ENCODE results near the gene RUNX2. TPM values are rescaled to one million over a fixed set of nuclear protein-coding genes. Genes with fewer than 3 reads are reported as not detected.

The RUNX2 gene
- total RNA-seq, 1 experiment from 2014 or later = 7.0 TPM

DNA sequence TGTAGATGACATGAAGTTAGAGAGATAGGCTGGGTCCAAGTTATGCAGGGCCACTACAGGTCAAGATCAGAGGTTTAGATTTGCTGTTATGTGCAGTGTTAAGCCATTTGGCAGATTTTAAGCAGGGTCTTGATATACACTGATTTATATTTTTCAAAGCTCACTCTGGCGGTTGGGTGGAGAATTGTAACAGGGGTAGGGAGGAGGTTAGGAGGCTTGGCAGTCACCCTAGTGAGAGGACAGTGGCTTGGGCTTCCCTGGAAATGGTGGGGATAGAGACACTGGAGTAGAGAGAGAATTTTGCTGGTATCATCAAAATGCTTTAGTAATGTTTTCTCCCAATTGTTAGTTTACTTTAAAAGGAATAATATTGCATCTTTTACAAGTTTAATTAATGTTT is 199.1 kb downstream of the RUNX2 start:
- ChIA-PET CTCF (no interaction called here), POLR2A (no interaction called here)
- intact Hi-C loops (cut with micrococcal nuclease; ENCODE audit: unreplicated experiment) = no loop called here
- H3K4me3 ChIP-seq (ENCODE audit: low read depth in 2 of 2, low read length in 2 of 2) = no peak overlapping the region
- no peak overlapping the region for H3K27ac ChIP-seq (ENCODE audit: low read length)
- ATAC-seq = no peak
- no TSS peak for BruUV-seq (replicated peaks)
- no peaks in the 10 kb centered on the region for H3K9me3 ChIP-seq (ENCODE audit: control insufficient read depth, insufficient read depth, low read depth, low read length)
- in situ Hi-C loops (cut with HindIII; ENCODE audit: low pct_unique_long_range_greater_than_20kb, low sequenced_read_pairs) = no loop called here
- TF ChIP-seq, protein P1, sequence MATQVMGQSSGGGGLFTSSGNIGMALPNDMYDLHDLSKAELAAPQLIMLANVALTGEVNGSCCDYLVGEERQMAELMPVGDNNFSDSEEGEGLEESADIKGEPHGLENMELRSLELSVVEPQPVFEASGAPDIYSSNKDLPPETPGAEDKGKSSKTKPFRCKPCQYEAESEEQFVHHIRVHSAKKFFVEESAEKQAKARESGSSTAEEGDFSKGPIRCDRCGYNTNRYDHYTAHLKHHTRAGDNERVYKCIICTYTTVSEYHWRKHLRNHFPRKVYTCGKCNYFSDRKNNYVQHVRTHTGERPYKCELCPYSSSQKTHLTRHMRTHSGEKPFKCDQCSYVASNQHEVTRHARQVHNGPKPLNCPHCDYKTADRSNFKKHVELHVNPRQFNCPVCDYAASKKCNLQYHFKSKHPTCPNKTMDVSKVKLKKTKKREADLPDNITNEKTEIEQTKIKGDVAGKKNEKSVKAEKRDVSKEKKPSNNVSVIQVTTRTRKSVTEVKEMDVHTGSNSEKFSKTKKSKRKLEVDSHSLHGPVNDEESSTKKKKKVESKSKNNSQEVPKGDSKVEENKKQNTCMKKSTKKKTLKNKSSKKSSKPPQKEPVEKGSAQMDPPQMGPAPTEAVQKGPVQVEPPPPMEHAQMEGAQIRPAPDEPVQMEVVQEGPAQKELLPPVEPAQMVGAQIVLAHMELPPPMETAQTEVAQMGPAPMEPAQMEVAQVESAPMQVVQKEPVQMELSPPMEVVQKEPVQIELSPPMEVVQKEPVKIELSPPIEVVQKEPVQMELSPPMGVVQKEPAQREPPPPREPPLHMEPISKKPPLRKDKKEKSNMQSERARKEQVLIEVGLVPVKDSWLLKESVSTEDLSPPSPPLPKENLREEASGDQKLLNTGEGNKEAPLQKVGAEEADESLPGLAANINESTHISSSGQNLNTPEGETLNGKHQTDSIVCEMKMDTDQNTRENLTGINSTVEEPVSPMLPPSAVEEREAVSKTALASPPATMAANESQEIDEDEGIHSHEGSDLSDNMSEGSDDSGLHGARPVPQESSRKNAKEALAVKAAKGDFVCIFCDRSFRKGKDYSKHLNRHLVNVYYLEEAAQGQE (IDR thresholded peaks at IDR 0.05; ENCODE audit: insufficient read depth in 1 of 2, low read depth in 2 of 2, low read length in 1 of 2) = no peak
- TF ChIP-seq, protein P2, sequence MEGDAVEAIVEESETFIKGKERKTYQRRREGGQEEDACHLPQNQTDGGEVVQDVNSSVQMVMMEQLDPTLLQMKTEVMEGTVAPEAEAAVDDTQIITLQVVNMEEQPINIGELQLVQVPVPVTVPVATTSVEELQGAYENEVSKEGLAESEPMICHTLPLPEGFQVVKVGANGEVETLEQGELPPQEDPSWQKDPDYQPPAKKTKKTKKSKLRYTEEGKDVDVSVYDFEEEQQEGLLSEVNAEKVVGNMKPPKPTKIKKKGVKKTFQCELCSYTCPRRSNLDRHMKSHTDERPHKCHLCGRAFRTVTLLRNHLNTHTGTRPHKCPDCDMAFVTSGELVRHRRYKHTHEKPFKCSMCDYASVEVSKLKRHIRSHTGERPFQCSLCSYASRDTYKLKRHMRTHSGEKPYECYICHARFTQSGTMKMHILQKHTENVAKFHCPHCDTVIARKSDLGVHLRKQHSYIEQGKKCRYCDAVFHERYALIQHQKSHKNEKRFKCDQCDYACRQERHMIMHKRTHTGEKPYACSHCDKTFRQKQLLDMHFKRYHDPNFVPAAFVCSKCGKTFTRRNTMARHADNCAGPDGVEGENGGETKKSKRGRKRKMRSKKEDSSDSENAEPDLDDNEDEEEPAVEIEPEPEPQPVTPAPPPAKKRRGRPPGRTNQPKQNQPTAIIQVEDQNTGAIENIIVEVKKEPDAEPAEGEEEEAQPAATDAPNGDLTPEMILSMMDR (IDR thresholded peaks at IDR 0.05) = no peak
- H3K27me3 ChIP-seq (ENCODE audit: control insufficient read depth, insufficient read depth, low read length) = no peaks in the 10 kb centered on the region
- no peaks in the 10 kb centered on the region for H3K36me3 ChIP-seq (ENCODE audit: control insufficient read depth, insufficient read depth, low read length)
- H3K4me1 ChIP-seq (ENCODE audit: control insufficient read depth, insufficient read depth, low read length) = no peaks in the 10 kb centered on the region
- no peak for DNase-seq (ENCODE audit: low read depth, low spot score)

DNA sequence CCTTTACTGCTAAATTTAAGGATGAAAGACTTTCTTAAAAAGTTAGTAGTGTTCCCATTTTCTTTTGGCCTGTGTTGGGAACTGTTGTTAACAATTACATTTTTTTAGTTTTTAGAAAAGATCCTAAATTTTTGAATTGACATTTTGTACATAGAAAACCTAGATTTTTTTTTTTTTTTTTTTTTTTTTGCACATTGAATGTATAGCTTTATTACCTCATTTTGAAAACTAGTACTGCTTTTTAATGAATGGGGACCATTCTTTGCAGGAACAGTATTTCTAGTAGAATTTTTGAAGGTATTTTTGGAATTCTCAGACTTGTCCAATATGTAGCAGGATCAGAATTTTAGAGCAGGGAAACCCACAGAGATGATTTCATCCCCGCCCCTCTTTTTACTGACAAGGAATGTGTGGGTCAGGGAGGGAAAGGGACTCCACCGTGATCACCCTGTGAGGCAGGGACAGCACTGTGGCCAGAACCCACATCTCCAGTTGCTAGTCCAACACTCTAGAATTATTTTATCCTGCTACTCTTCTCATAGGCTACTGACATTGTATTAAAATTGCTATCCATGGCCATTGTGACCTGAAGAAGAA is 204.0 kb downstream of the RUNX2 start:
- Histone ChIP-seq H3K4me3 (ENCODE audit: low read depth in 2 of 2, low read length in 2 of 2) (no peak overlapping the region), H3K36me3 (ENCODE audit: control insufficient read depth, insufficient read depth, low read length) (no peaks in the 10 kb centered on the region), H3K27me3 (ENCODE audit: control insufficient read depth, insufficient read depth, low read length) (no peaks in the 10 kb centered on the region), H3K9me3 (ENCODE audit: control insufficient read depth, insufficient read depth, low read depth, low read length) (no peaks in the 10 kb centered on the region), H3K27ac (ENCODE audit: low read length) (no peak overlapping the region), H3K4me1 (ENCODE audit: control insufficient read depth, insufficient read depth, low read length) (no peaks in the 10 kb centered on the region)
- in situ Hi-C loops (cut with HindIII; ENCODE audit: low pct_unique_long_range_greater_than_20kb, low sequenced_read_pairs) = no loop called here
- DNase-seq (ENCODE audit: low read depth, low spot score) = no peak
- no TSS peak for BruUV-seq (replicated peaks)
- no peak for ATAC-seq
- TF ChIP-seq TCF7L2 (IDR thresholded peaks at IDR 0.05; ENCODE audit: low read depth, low read length) = no peak
- CTCF ChIA-PET = no interaction called here
- intact Hi-C loops (cut with micrococcal nuclease; ENCODE audit: unreplicated experiment) = no loop called here
- POLR2A ChIA-PET = interaction anchor here (0.6 kb wide), 1 partner anchor 62 kb away, joined by 4 read pairs; no protein-coding TSS in a partner anchor

DNA sequence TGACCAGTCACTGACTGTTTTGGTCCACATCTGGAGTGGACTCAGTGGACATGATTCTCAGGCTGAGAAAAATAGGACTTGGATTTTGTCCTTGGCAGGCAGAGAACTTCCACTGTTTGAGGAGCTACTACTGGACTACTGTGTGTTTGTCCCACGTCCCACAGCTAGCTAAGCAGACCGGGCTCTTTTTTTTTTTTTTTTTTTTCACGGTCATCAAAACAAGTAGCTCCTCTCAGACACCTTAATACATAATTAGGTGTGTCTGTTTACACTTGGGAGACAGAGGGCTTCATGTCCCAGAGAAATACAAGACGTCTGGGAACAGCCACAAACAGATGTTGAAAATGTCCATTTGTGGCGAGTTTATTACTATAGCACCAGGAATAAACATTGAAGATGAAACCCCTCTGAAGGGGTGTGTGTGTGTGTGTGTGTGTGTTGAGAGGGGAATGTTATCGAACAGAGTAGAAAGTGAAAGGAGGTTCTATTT is 204.6 kb downstream of the RUNX2 start:
- Histone ChIP-seq H3K9me3 (ENCODE audit: control insufficient read depth, insufficient read depth, low read depth, low read length) (no peaks in the 10 kb centered on the region), H3K27ac (ENCODE audit: low read length) (no peak overlapping the region), H3K36me3 (ENCODE audit: control insufficient read depth, insufficient read depth, low read length) (no peaks in the 10 kb centered on the region), H3K27me3 (ENCODE audit: control insufficient read depth, insufficient read depth, low read length) (no peaks in the 10 kb centered on the region), H3K4me1 (ENCODE audit: control insufficient read depth, insufficient read depth, low read length) (no peaks in the 10 kb centered on the region), H3K4me3 (ENCODE audit: low read depth in 2 of 2, low read length in 2 of 2) (no peak overlapping the region)
- ChIA-PET CTCF (interaction anchor here (0.6 kb wide), 1 partner anchor 85 kb away, joined by 3 read pairs; no protein-coding TSS in a partner anchor), POLR2A (interaction anchor here (0.6 kb wide), 2 partner anchors 63 to 393 kb away, joined by 4 to 8 read pairs; no protein-coding TSS in a partner anchor)
- intact Hi-C loops (cut with micrococcal nuclease; ENCODE audit: unreplicated experiment) (no loop called here), in situ Hi-C loops (cut with HindIII; ENCODE audit: low pct_unique_long_range_greater_than_20kb, low sequenced_read_pairs) (no loop called here)
- no TSS peak for BruUV-seq (replicated peaks)
- TF ChIP-seq SIN3A (IDR thresholded peaks at IDR 0.05; ENCODE audit: borderline replicate concordance, insufficient read depth, low read depth, low read length) (no peak), POLR2AphosphoS5 (IDR thresholded peaks at IDR 0.05; ENCODE audit: low read depth, low read length) (no peak), TCF7L2 (IDR thresholded peaks at IDR 0.05; ENCODE audit: low read depth, low read length) (no peak)
- TF ChIP-seq, protein P2 (IDR thresholded peaks at IDR 0.05) = no peak
- TF ChIP-seq, protein P1 (IDR thresholded peaks at IDR 0.05; ENCODE audit: insufficient read depth in 1 of 2, low read depth in 2 of 2, low read length in 1 of 2) = no peak
- ATAC-seq (no peak), DNase-seq (ENCODE audit: low read depth, low spot score) (no peak)
